IMR-90 (cell line): ENCODE data around the gene MDP1. TPM values are rescaled to one million over a fixed set of nuclear protein-coding genes. Genes with fewer than 3 reads are reported as not detected.

Source experiments
- ATAC-seq: fragments of 200-7000 bp; cut with Tn5 transposase; 2 replicates; pipeline ENCODE4 v1.9.1; 2020; ENCODE audit warnings: low read depth, mild to moderate bottlenecking, moderate library complexity
- BruUV-seq: library from RNA; stranded (reverse); fragments of 400-500 nt; replicated peaks from 2 replicates; lab custom pipeline; 2021; lab: Mats Ljungman, UMichigan
- CTCF ChIA-PET: fragments of 300-600 bp; formaldehyde crosslinking; extraction: SDS; loops from one replicate; lab custom pipeline; 2021; ENCODE audit warnings: antibody characterized with exemption; lab: Yijun Ruan, JAX
- POLR2A ChIA-PET: fragments of 300-600 bp; sonication (Branson Sonifier 250); formaldehyde crosslinking; loops from one replicate; lab custom pipeline; 2022; ENCODE audit warnings: antibody characterized with exemption; ENCODE audit not compliant: unreplicated experiment; lab: Charles Lee
- DNase-seq: peaks from one replicate; pipeline ENCODE4 v3.0.0; 2013
- H2AFZ ChIP-seq: replicated peaks from 2 replicates; pipeline ENCODE3; 2013; ENCODE audit warnings: low read length, mild to moderate bottlenecking; ENCODE audit not compliant: poor library complexity
- H2AK5ac ChIP-seq: 2 replicates; pipeline ENCODE4 v1.6.1; 2013; ENCODE audit warnings: low read depth, low read length, inconsistent platforms
- H2AK9ac ChIP-seq: replicated peaks from 2 replicates; pipeline ENCODE3; 2013; ENCODE audit warnings: mild to moderate bottlenecking, low read depth, low read length, moderate library complexity; ENCODE audit not compliant: poor library complexity
- H2BK120ac ChIP-seq: 2 replicates; pipeline ENCODE4 v1.6.1; 2013; ENCODE audit warnings: low read depth, low read length, inconsistent platforms
- H2BK15ac ChIP-seq: 3 replicates; pipeline ENCODE4 v1.6.1; 2013; ENCODE audit warnings: low read depth, low read length, inconsistent platforms
- H2BK20ac ChIP-seq: 2 replicates; pipeline ENCODE4 v1.6.1; 2013; ENCODE audit warnings: low read depth, mild to moderate bottlenecking, inconsistent platforms, low read length, moderate library complexity
- H2BK5ac ChIP-seq: 2 replicates; pipeline ENCODE4 v1.6.1; 2013; ENCODE audit warnings: mild to moderate bottlenecking, low read depth, low read length, inconsistent platforms; ENCODE audit not compliant: poor library complexity, severe bottlenecking
- H3K14ac ChIP-seq: replicated peaks from 2 replicates; pipeline ENCODE4 v1.6.1; 2013; ENCODE audit warnings: low read depth, low read length, inconsistent platforms
- H3K18ac ChIP-seq: 2 replicates; pipeline ENCODE4 v1.6.1; 2013; ENCODE audit warnings: low read depth, low read length, control low read depth
- H3K23ac ChIP-seq: 2 replicates; pipeline ENCODE4 v1.6.1; 2013; ENCODE audit warnings: low read depth, low read length, inconsistent platforms
- H3K27ac ChIP-seq: 2 replicates; pipeline ENCODE4 v1.5.1; 2013; ENCODE audit warnings: mild to moderate bottlenecking, control low read depth, low read length; ENCODE audit not compliant: insufficient read depth
- H3K27me3 ChIP-seq: 2 replicates; pipeline ENCODE4 v1.6.1; 2013; ENCODE audit warnings: low read length; ENCODE audit not compliant: control insufficient read depth, insufficient read depth
- H3K36me3 ChIP-seq: 2 replicates; pipeline ENCODE4 v1.6.1; 2013; ENCODE audit warnings: low read length, mixed read lengths; ENCODE audit not compliant: control insufficient read depth, insufficient read depth
- H3K4ac ChIP-seq: 2 replicates; pipeline ENCODE4 v1.6.1; 2013; ENCODE audit warnings: low read depth, low read length, inconsistent platforms
- H3K4me1 ChIP-seq: 2 replicates; pipeline ENCODE4 v1.6.1; 2013; ENCODE audit warnings: low read length, mixed read lengths; ENCODE audit not compliant: control insufficient read depth, insufficient read depth
- H3K4me2 ChIP-seq: 2 replicates; pipeline ENCODE4 v1.6.1; 2013; ENCODE audit warnings: low read depth, mild to moderate bottlenecking, control low read depth, low read length, moderate library complexity
- H3K4me3 ChIP-seq: 2 replicates; pipeline ENCODE4 v1.5.1; 2013; ENCODE audit warnings: low read depth, mild to moderate bottlenecking, control low read depth, low read length, moderate library complexity; ENCODE audit not compliant: insufficient read depth
- H3K56ac ChIP-seq: 2 replicates; pipeline ENCODE4 v1.6.1; 2013; ENCODE audit warnings: low read length, inconsistent platforms; ENCODE audit not compliant: insufficient read depth; ENCODE audit errors: extremely low read depth
- H3K79me1 ChIP-seq, 2 experiments: 2 replicates each; pipeline ENCODE4 v1.6.1; 2013; ENCODE audit warnings: low read length in 2 of 2, inconsistent platforms in 1 of 2, low read depth in 1 of 2
- H3K9ac ChIP-seq: 2 replicates; pipeline ENCODE4 v1.6.1; 2013; ENCODE audit warnings: low read depth, low read length, control low read depth
- H3K9me1 ChIP-seq: 2 replicates; pipeline ENCODE4 v1.6.1; 2013; ENCODE audit warnings: low read length, inconsistent platforms; ENCODE audit not compliant: insufficient read depth
- H3K9me3 ChIP-seq: 2 replicates; pipeline ENCODE4 v1.6.1; 2013; ENCODE audit warnings: low read length; ENCODE audit not compliant: control insufficient read depth, insufficient read depth
- H4K20me1 ChIP-seq: 2 replicates; pipeline ENCODE4 v1.6.1; 2013; ENCODE audit warnings: low read length, inconsistent platforms; ENCODE audit not compliant: insufficient read depth
- H4K5ac ChIP-seq: 2 replicates; pipeline ENCODE4 v1.6.1; 2013; ENCODE audit warnings: mild to moderate bottlenecking, low read depth, low read length, control low read depth
- H4K8ac ChIP-seq, 2 experiments: 2 replicates each; pipeline ENCODE4 v1.6.1; 2013; ENCODE audit warnings: low read depth in 2 of 2, low read length in 2 of 2, control low read depth in 1 of 2, inconsistent platforms in 1 of 2
- H4K91ac ChIP-seq: 2 replicates; pipeline ENCODE4 v1.6.1; 2013; ENCODE audit warnings: low read depth, low read length, inconsistent platforms; ENCODE audit not compliant: insufficient read depth
- CEBPB ChIP-seq: IDR thresholded peaks from 2 replicates; pipeline ENCODE4 v1.6.1; 2012; ENCODE audit warnings: low read depth, low read length, improper control_type of control experiment
- MAFK ChIP-seq: IDR thresholded peaks from 2 replicates; pipeline ENCODE4 v1.6.1; 2012; ENCODE audit warnings: low read depth, low read length, improper control_type of control experiment
- MXI1 ChIP-seq: IDR thresholded peaks from 2 replicates; pipeline ENCODE4 v1.6.1; 2012; ENCODE audit warnings: low read depth, mild to moderate bottlenecking, low read length, moderate library complexity, borderline replicate concordance
- SMC3 ChIP-seq: fragments of 150-350 bp; IDR thresholded peaks from 2 replicates; pipeline ENCODE4 v1.6.1; 2016; ENCODE audit warnings: low read depth, mild to moderate bottlenecking, antibody characterized with exemption, low read length, moderate library complexity
- WGBS, 2 experiments: methylation state at CpG; one replicate each; pipeline versions ENCODE4 v1.1.5 to v1.1.7; 2013; ENCODE audit warnings: missing lambda C conversion rate in 2 of 2; ENCODE audit not compliant: insufficient read length in 1 of 2; ENCODE audit errors: extremely low coverage in 2 of 2; 5-methylcytosine and 5-hydroxymethylcytosine counted together
- dilution Hi-C: fragments of 300-500 bp; cut with HindIII; formaldehyde crosslinking; loops from one replicate; pipeline ENCODE4 v1.14.3; 2018; ENCODE audit warnings: low sequenced_read_pairs; ENCODE audit not compliant: unreplicated experiment
- in situ Hi-C: fragments of 300-500 bp; cut with MboI; formaldehyde crosslinking; loops from 3 replicates; pipeline ENCODE4 v1.14.3; 2019; ENCODE audit warnings: low sequenced_read_pairs, inconsistent platforms, mixed read lengths
- intact Hi-C: fragments of 100-400 bp; cut with micrococcal nuclease; formaldehyde crosslinking; loops from 2 replicates; pipeline ENCODE4 v1.10.0; 2022
- polyA plus RNA-seq, 3 experiments: library from polyadenylated mRNA; depleted of rRNA; stranded (reverse); fragments of >200 nt; gene quantifications; 2 replicates each; pipeline ENCODE4 v1.2.3, GENCODE V29; 2012; ENCODE audit warnings: low replicate concordance in 1 of 3
- total RNA-seq: library from RNA; depleted of rRNA; stranded (reverse); fragments of >200 nt; gene quantifications from 2 replicates; pipeline ENCODE4 v1.2.3, GENCODE V29; 2012

The MDP1 gene
- total and polyA plus RNA-seq, 2 of the 4 experiments (the other 2 are of a cell fraction), result 15.1 to 17.8 TPM

- no peak for TF ChIP-seq SMC3
- no peak for TF ChIP-seq MAFK
Measured at GRCh38 chr14:24171422-24172260, 44.2 kb downstream of the MDP1 start, which contains the start of gene REC8 (continued).

DNA sequence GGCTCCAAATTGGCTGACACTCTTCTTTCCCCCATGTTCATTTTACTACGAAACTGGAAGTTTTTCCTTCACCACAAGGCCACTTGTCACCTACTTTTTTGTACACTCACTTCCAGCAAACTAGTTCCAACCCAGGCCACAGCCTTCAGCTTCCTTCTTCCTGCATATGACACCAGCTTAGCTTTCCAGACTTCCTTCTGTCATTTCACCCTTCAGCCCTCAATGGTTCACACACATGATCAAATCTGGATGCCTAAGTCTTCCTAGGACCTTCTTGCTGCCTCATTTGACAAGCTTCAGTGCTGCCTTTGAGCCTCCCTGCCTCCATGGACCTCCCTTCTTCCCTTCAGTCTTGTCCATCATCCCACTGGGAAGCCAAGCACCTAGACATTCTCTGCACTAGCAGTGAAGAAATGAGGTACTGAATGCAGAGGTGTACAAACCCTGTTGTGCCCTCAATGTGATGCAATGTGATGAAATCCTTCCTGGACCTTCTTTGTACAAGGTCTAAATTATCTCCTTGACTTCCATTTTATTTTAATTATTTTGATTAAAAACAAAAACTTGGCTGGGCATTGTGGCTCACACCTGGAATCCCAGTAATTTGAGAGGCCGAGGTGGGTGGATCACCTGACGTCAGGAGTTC, 48.3 kb downstream of the MDP1 start:
- intact Hi-C loops (no loop called here), in situ Hi-C loops (no loop called here), dilution Hi-C loops (no loop called here)
- H2AK5ac ChIP-seq, result no peak overlapping the region
- no peak overlapping the region for H4K5ac ChIP-seq
- H3K4me1 ChIP-seq, result no peaks in the 10 kb centered on the region
- ATAC-seq (no peak), DNase-seq (no peak)
- H2AFZ ChIP-seq, result no peak overlapping the region
- peaks cover 6 to 25% of the 10 kb centered on the region in 2 experiments; a peak in 3 of 4 replicates for H3K79me1 ChIP-seq
- H2BK5ac ChIP-seq, result no peak overlapping the region
- no peaks in the 10 kb centered on the region for H4K20me1 ChIP-seq
- H3K27me3 ChIP-seq, result no peaks in the 10 kb centered on the region
- 100% methylated on average over 1 of the region's 3 CpGs; no CpG with 5 or more reads in 1 of the 2 experiments for WGBS, 2 experiments
- H3K9ac ChIP-seq, result no peak overlapping the region
- no peak overlapping the region for H2AK9ac ChIP-seq
- TF ChIP-seq MXI1, result no peak
- 0 out of 2 replicates have a peak, but pooled peaks have one; percentile 46 for TF ChIP-seq CEBPB
- H2BK120ac ChIP-seq, result no peak overlapping the region
- H4K8ac ChIP-seq, result no peak overlapping the region
- H3K36me3 ChIP-seq, result peaks cover 55% of the 10 kb centered on the region
- no peak overlapping the region for H3K27ac ChIP-seq
- H3K9me3 ChIP-seq, result no peaks in the 10 kb centered on the region
- no peak overlapping the region for H3K4me3 ChIP-seq
- H3K56ac ChIP-seq, result no peak overlapping the region
- no peak overlapping the region for H3K4ac ChIP-seq
- H3K4me2 ChIP-seq, result no peak overlapping the region
- H3K14ac ChIP-seq, result no peak overlapping the region
- H2BK15ac ChIP-seq, result no peak overlapping the region
- POLR2A ChIA-PET, result no interaction called here
- no peak overlapping the region for H3K18ac ChIP-seq
- peaks cover 5% of the 10 kb centered on the region; the same call in 1 of the 2 replicates for H3K9me1 ChIP-seq
- no peak overlapping the region for H4K91ac ChIP-seq
- CTCF ChIA-PET, result no interaction called here
- no peak overlapping the region for H2BK20ac ChIP-seq
- BruUV-seq, result no TSS peak
- H3K23ac ChIP-seq, result no peak overlapping the region
